ENCODE data around the gene IL20.

DNA sequence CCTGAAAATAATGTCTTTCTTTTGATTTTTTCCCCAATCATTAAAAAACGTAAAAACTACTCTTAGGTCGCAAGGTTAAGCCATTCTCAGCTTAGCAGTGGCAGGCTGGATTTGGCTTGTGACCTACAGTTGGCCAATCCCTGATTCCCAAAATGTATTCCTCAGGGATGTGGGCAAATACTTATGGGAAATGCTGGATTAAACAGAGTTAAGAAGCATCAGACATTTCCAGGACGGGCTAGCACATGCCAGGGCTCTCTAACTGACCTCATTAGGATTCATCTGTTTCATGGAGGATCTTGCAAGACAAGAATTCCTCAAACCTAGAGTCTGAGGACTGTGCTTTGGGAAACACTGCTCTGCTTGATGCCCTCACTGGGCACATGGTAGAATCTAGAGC is 30.8 kb downstream of the IL20 start:
- TF ChIP-seq EP300 (IDR thresholded peaks at IDR 0.05; ENCODE audit: borderline replicate concordance) (no peak), FOXM1 (IDR thresholded peaks at IDR 0.05; ENCODE audit: borderline replicate concordance, low read depth) (no peak), EGR1 (IDR thresholded peaks at IDR 0.05) (no peak)
- TF ChIP-seq, protein P1, sequence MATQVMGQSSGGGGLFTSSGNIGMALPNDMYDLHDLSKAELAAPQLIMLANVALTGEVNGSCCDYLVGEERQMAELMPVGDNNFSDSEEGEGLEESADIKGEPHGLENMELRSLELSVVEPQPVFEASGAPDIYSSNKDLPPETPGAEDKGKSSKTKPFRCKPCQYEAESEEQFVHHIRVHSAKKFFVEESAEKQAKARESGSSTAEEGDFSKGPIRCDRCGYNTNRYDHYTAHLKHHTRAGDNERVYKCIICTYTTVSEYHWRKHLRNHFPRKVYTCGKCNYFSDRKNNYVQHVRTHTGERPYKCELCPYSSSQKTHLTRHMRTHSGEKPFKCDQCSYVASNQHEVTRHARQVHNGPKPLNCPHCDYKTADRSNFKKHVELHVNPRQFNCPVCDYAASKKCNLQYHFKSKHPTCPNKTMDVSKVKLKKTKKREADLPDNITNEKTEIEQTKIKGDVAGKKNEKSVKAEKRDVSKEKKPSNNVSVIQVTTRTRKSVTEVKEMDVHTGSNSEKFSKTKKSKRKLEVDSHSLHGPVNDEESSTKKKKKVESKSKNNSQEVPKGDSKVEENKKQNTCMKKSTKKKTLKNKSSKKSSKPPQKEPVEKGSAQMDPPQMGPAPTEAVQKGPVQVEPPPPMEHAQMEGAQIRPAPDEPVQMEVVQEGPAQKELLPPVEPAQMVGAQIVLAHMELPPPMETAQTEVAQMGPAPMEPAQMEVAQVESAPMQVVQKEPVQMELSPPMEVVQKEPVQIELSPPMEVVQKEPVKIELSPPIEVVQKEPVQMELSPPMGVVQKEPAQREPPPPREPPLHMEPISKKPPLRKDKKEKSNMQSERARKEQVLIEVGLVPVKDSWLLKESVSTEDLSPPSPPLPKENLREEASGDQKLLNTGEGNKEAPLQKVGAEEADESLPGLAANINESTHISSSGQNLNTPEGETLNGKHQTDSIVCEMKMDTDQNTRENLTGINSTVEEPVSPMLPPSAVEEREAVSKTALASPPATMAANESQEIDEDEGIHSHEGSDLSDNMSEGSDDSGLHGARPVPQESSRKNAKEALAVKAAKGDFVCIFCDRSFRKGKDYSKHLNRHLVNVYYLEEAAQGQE (IDR thresholded peaks at IDR 0.05; ENCODE audit: low read depth): no peak
